Mucosa of stomach (tissue), 1 donor: ENCODE data around the gene NUP62.
A peak's percentile ranks its signal among the peaks of the same experiment; 100 is the strongest.

Experiments
- H3K27me3 ChIP-seq: one replicate; pipeline ENCODE4 v1.7.0; 2013; ENCODE audit warnings: mild to moderate bottlenecking, low read length; ENCODE audit not compliant: control insufficient read depth, insufficient read depth
- H3K36me3 ChIP-seq: one replicate; pipeline ENCODE4 v1.7.0; 2013; ENCODE audit warnings: low read length; ENCODE audit not compliant: control insufficient read depth, insufficient read depth
- H3K4me1 ChIP-seq: one replicate; pipeline ENCODE4 v1.7.0; 2013; ENCODE audit warnings: mild to moderate bottlenecking, low read length; ENCODE audit not compliant: control insufficient read depth, insufficient read depth
- H3K4me3 ChIP-seq: one replicate; pipeline ENCODE4 v1.7.0; 2013; ENCODE audit warnings: low read length
- H3K9ac ChIP-seq: one replicate; pipeline ENCODE4 v1.7.0; 2013; ENCODE audit warnings: mild to moderate bottlenecking, low read length, moderate library complexity
- H3K9me3 ChIP-seq: one replicate; pipeline ENCODE4 v1.7.0; 2013; ENCODE audit warnings: mild to moderate bottlenecking, low read length, moderate library complexity; ENCODE audit not compliant: control insufficient read depth
- donor health status: Pancreatic carcinoma.

NUP62 gene

DNA sequence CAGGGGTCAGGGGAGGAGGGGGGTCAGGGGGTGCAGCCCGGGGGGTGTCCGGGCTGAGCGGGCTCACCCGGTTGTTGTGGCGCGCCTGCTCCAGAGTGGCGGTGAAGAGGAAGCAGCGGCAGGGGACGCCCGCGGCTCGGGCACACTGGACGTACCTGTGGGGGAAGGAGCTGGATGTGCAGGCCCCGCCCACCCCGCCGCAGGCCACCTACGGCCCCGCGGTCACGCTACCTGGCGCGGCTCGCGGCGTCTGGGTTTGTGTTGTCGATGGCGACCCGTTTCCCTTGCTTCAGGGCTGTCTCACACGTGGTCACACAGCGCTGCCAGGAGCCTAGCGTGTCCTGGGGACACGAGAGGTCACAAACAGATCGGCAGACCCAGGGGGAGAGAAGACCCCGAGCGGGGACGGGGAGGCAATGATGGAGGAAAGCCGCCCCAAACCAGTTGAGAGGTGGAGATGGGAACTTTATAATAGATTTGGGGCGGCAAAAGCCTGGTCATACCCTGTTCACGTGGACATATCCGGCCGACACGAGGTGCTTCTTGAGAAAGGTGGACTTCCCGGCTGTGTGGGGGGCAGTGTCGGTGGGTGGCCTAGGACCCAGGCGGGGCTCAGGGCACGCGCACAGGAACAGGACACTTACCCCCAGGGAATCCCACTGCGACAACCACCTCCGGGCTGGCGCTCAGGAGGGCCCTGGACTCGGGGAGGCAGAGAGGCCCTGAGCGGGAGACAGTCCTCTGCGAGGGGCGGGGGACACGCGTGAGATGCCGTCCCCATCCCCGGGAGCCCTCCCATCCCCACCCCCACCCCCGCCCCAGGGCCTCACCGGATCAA is 67.5 kb downstream of the NUP62 start:
- H3K4me3 ChIP-seq = no peak overlapping the region
- no peaks in the 10 kb centered on the region for H3K9me3 ChIP-seq
- H3K4me1 ChIP-seq = peaks cover 35% of the 10 kb centered on the region
- peak overlapping the region; percentile 29 for H3K9ac ChIP-seq
- H3K36me3 ChIP-seq = peaks cover 31% of the 10 kb centered on the region
- no peaks in the 10 kb centered on the region for H3K27me3 ChIP-seq

DNA sequence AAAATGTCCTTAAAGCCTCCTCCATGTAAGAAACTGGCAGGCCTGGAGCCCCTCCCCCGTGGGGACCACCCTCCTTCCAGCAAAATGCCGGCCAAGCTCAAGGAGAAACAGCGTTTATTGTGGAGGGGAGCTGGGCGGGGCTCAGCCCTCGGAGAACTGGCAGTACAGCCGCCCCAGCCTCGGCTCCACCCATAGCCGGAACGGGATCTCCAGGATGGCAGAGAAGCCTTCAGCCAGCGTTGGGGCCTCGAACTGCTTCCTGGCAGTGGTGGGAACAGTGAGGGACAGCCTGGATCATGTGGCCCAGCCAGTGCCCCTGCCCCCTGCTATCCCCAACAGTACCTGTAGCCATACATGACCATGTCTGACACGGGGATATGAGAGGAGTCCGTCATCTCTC is 68.2 kb downstream of the NUP62 start:
- H3K9ac ChIP-seq = peak overlapping the region; percentile 29

GRCh38 chr19:49860336-49861102 is 68.8 kb downstream of the NUP62 start:
- Histone ChIP-seq H3K4me1 (peaks cover 22% of the 10 kb centered on the region), H3K9ac (peak overlapping the region; percentile 29), H3K9me3 (no peaks in the 10 kb centered on the region), H3K36me3 (peaks cover 31% of the 10 kb centered on the region), H3K27me3 (no peaks in the 10 kb centered on the region), H3K4me3 (no peak overlapping the region)

More for the DNA sequence above, 68.2 kb downstream of the NUP62 start:
- Histone ChIP-seq H3K4me1 (peaks cover 28% of the 10 kb centered on the region), H3K36me3 (peaks cover 31% of the 10 kb centered on the region), H3K4me3 (no peak overlapping the region), H3K9me3 (no peaks in the 10 kb centered on the region), H3K27me3 (no peaks in the 10 kb centered on the region)

DNA sequence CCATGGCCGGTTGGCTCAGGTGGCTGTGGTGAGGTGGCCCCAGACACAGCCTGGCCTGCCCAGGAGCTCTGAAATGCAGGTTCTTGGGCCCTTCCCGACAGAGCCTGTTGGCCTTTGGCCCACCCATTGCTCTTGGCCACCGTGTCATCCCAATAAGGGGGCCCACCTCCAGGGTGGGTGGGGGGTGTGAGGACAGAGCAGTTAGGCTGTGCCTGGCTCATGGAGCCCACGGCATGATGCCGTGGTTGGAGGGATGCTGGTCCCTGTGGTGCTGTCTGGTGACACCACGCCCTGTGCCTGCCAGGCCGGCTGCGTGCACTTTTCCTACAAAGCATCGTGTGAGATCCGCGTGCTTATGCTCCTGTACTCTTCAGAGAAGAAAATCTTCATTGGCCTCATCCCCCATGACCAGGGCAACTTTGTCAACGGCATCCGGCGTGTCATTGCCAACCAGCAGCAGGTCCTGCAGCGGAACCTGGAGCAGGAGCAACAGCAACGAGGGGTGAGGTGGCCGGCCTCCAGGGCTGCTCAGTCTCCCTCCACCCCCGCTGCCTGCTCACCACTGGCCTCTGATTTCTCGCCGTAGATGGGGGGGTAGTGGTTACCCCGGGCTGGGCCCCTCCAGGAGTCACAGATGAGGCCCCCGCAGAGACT is 69.5 kb downstream of the NUP62 start:
- Histone ChIP-seq H3K9ac (no peak overlapping the region), H3K36me3 (peaks cover 31% of the 10 kb centered on the region), H3K4me3 (no peak overlapping the region), H3K27me3 (no peaks in the 10 kb centered on the region), H3K9me3 (no peaks in the 10 kb centered on the region), H3K4me1 (peaks cover 15% of the 10 kb centered on the region)

DNA sequence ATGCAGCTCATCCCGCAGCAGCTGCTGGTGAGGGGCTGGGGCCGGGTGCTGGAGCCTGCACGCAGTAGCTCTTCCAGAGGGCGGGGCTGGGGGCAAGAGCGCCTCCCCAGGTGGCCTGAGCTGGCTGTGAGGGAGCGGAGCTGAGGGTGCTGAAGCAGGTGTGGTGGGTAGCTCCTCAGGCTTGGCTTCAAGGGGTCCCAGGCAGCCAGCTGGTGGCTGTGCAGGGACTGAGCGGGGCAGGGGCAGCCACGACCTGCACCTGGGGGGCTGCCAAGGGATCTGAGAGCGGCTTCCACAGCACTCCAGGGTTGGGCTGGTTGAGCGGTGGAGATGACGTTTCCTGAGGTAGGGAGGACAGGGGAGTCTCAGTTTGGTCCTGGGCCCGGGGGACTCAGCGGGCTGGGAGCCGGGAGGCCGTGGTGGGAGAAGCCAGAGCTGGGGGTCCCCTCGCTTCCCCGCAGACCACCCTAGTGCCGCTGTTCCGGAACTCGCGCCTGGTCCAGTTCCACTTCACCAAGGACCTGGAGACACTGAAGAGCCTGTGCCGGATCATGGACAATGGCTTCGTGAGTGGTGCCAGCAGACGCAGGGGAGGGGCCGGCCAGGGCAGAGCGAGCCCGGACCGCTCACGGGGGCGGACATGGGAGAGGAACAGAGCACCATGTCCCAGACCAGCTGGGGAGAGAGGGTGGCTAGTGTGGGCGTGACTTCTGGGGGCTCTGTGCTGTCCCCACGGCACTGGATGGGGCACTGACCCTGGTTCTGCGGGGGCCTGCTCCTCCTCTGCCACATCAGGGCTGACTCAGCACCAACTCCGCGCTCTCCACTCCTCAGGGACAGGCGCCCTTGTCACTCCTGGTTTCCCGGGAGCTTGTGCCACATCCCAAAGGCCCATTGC is 71.0 kb downstream of the NUP62 start:
- Histone ChIP-seq H3K36me3 (peaks cover 20% of the 10 kb centered on the region), H3K4me3 (no peak overlapping the region), H3K9ac (no peak overlapping the region), H3K4me1 (peaks cover 19% of the 10 kb centered on the region), H3K9me3 (no peaks in the 10 kb centered on the region), H3K27me3 (no peaks in the 10 kb centered on the region)

GRCh38 chr19:49857838-49858087 is 71.5 kb downstream of the NUP62 start:
- Histone ChIP-seq H3K9me3 (no peaks in the 10 kb centered on the region), H3K4me3 (no peak overlapping the region), H3K36me3 (peaks cover 20% of the 10 kb centered on the region), H3K27me3 (no peaks in the 10 kb centered on the region), H3K4me1 (peaks cover 24% of the 10 kb centered on the region), H3K9ac (no peak overlapping the region)

GRCh38 chr19:49857061-49857837 is 72.1 kb downstream of the NUP62 start:
- H3K4me1 ChIP-seq = peaks cover 30% of the 10 kb centered on the region
- peaks cover 20% of the 10 kb centered on the region for H3K36me3 ChIP-seq

More at GRCh38 chr19:49857061-49857837, 72.1 kb downstream of the NUP62 start:
- no peaks in the 10 kb centered on the region for H3K27me3 ChIP-seq
- H3K9ac ChIP-seq = no peak overlapping the region
- no peaks in the 10 kb centered on the region for H3K9me3 ChIP-seq
- H3K4me3 ChIP-seq = no peak overlapping the region
